HepG2 (cell line): ENCODE measurements around the gene ACSM2B. TPM values are rescaled to one million over a fixed set of nuclear protein-coding genes. Genes with fewer than 3 reads are reported as not detected.

Source experiments
- AHDC1 ChIP-seq: sonication (generic); formaldehyde crosslinking; IDR thresholded peaks from 2 replicates; pipeline ENCODE4 v1.5.1; 2020; ENCODE audit warnings: mild to moderate bottlenecking, missing genetic modification reagents, borderline replicate concordance
- FIP1L1 ChIP-seq: fragments of 200-400 bp; formaldehyde crosslinking; IDR thresholded peaks from 2 replicates; pipeline ENCODE4 v1.6.1; 2018; ENCODE audit warnings: low read depth, mild to moderate bottlenecking, low read length, moderate library complexity, borderline replicate concordance; ENCODE audit not compliant: insufficient read depth
- FOSL1 ChIP-seq: sonication (generic); formaldehyde crosslinking; IDR thresholded peaks from 2 replicates; pipeline ENCODE4 v1.9.0; 2021; ENCODE audit warnings: missing genetic modification reagents, borderline replicate concordance
- FOXO4 ChIP-seq: sonication (generic); formaldehyde crosslinking; conservative IDR thresholded peaks from 2 replicates; pipeline ENCODE4 v1.8.1; 2023; ENCODE audit warnings: missing genetic modification reagents
- IRF1 ChIP-seq: sonication (generic); formaldehyde crosslinking; IDR thresholded peaks from 2 replicates; pipeline ENCODE4 v1.4.0; 2020; ENCODE audit warnings: low read depth, mild to moderate bottlenecking, missing genetic modification reagents
- MIXL1 ChIP-seq: IDR thresholded peaks from 2 replicates; pipeline ENCODE4 v1.6.1; 2016
- PTBP1 ChIP-seq: fragments of 200-400 bp; formaldehyde crosslinking; IDR thresholded peaks from 2 replicates; pipeline ENCODE4 v1.6.1; 2018; ENCODE audit warnings: low read length, low read depth; ENCODE audit not compliant: poor library complexity, severe bottlenecking
- RBAK ChIP-seq: sonication (generic); formaldehyde crosslinking; IDR thresholded peaks from 2 replicates; pipeline ENCODE4 v1.5.1; 2020; ENCODE audit warnings: mild to moderate bottlenecking, missing genetic modification reagents
- SMARCC2 ChIP-seq: fragments of 450-650 bp; IDR thresholded peaks from 2 replicates; pipeline ENCODE4 v1.6.1; 2017; ENCODE audit warnings: antibody characterized with exemption, mild to moderate bottlenecking
- SNAI1 ChIP-seq: sonication (generic); formaldehyde crosslinking; IDR thresholded peaks from 2 replicates; pipeline ENCODE4 v1.5.0; 2020; ENCODE audit warnings: mild to moderate bottlenecking, missing genetic modification reagents, borderline replicate concordance
- SNAPC2 ChIP-seq: sonication (generic); formaldehyde crosslinking; IDR thresholded peaks from 2 replicates; pipeline ENCODE4 v1.8.1; 2022; ENCODE audit warnings: mild to moderate bottlenecking, missing genetic modification reagents
- TOPORS ChIP-seq: sonication (generic); formaldehyde crosslinking; IDR thresholded peaks from 2 replicates; pipeline ENCODE4 v1.8.0; 2023; ENCODE audit warnings: mild to moderate bottlenecking, missing genetic modification reagents
- TSC22D2 ChIP-seq: sonication (generic); formaldehyde crosslinking; IDR thresholded peaks from 2 replicates; pipeline ENCODE4 v1.5.1; 2020; ENCODE audit warnings: missing genetic modification reagents, mild to moderate bottlenecking, borderline replicate concordance
- ZNF121 ChIP-seq: sonication (generic); formaldehyde crosslinking; IDR thresholded peaks from 2 replicates; pipeline ENCODE4 v1.5.0; 2020; ENCODE audit warnings: mild to moderate bottlenecking, missing genetic modification reagents
- ZNF251 ChIP-seq: sonication (generic); formaldehyde crosslinking; IDR thresholded peaks from 2 replicates; pipeline ENCODE4 v1.9.0; 2021; ENCODE audit warnings: mild to moderate bottlenecking, missing genetic modification reagents
- ZNF333 ChIP-seq: sonication (generic); formaldehyde crosslinking; IDR thresholded peaks from 2 replicates; pipeline ENCODE4 v1.4.0; 2020; ENCODE audit warnings: mild to moderate bottlenecking, missing genetic modification reagents, borderline replicate concordance
- ZNF337 ChIP-seq: sonication (generic); formaldehyde crosslinking; IDR thresholded peaks from 2 replicates; pipeline ENCODE4 v1.5.1; 2020; ENCODE audit warnings: missing genetic modification reagents, low read depth, mild to moderate bottlenecking, borderline replicate concordance
- ZNF383 ChIP-seq: sonication (generic); formaldehyde crosslinking; IDR thresholded peaks from 2 replicates; pipeline ENCODE4 v1.4.0; 2020; ENCODE audit warnings: missing genetic modification reagents, mild to moderate bottlenecking, borderline replicate concordance
- ZNF687 ChIP-seq: sonication (generic); formaldehyde crosslinking; IDR thresholded peaks from 2 replicates; pipeline ENCODE4 v1.5.1; 2020; ENCODE audit warnings: mild to moderate bottlenecking, missing genetic modification reagents, moderate library complexity
- polyA plus RNA-seq, 8 experiments: library from polyadenylated mRNA; depleted of rRNA in 3 of 8; stranded (reverse) in 7 of 8; unstranded in 1 of 8; fragments of >200 nt; fragmentation: Illumina TruSeq in 4 of 8; extraction: Trizol in 4 of 8; gene quantifications; 2 replicates each; pipeline versions ENCODE4 v1.2.1 to v1.2.3, GENCODE V29; 2011 to 2016; ENCODE audit warnings: low read depth in 4 of 8, missing spikeins in 1 of 8, mixed read lengths in 1 of 8; ENCODE audit not compliant: insufficient read depth in 1 of 8
- total RNA-seq, 5 experiments: library from RNA; depleted of rRNA; stranded (reverse); fragments of >200 nt; fragmentation: Illumina TruSeq; extraction: Trizol; gene quantifications; 2 replicates each; pipeline ENCODE4 v1.2.3, GENCODE V29; 2016; ENCODE audit warnings: low read depth in 1 of 5

Gene ACSM2B
- total and polyA plus RNA-seq, 2 of the 13 experiments (the other 11 are each of a cell fraction or from before 2014, with no cell fraction given): 22.9 to 34.0 TPM

GRCh38 chr16:20538181-20538580 lies 38.0 kb downstream of the ACSM2B start (continued):
- TF ChIP-seq AHDC1 (CRISPR knock-in tag) (peak; percentile 81; the same call in 1 of the 2 replicates), FOXO4 (CRISPR knock-in tag) (no peak), RBAK (CRISPR knock-in tag) (no peak), ZNF333 (no peak), ZNF121 (CRISPR knock-in tag) (no peak), SNAPC2 (CRISPR knock-in tag) (no peak), PTBP1 (no peak), ZNF251 (CRISPR knock-in tag) (no peak), ZNF687 (no peak), ZNF383 (no peak), FIP1L1 (no peak), MIXL1 (CRISPR knock-in tag) (peak; percentile 79), FOSL1 (no peak), ZNF337 (CRISPR knock-in tag) (no peak), IRF1 (CRISPR knock-in tag) (no peak), SMARCC2 (no peak), TOPORS (CRISPR knock-in tag) (no peak), SNAI1 (CRISPR knock-in tag) (no peak), TSC22D2 (CRISPR knock-in tag) (no peak)
